SW 1271 (cell line): ENCODE results near the gene CCDC74A.
A peak's percentile ranks its signal among the peaks of the same experiment; 100 is the strongest.
"Not testable (repeated sequence)": the region's sequence is repeated elsewhere in the genome, so short reads cannot be mapped to it uniquely, and the experiment has no call there.

Experiments used
- DNase-seq, 2 experiments: peaks; one replicate each; lab custom pipeline; 2025; lab: John Stamatoyannopoulos, UW

CCDC74A gene

DNA sequence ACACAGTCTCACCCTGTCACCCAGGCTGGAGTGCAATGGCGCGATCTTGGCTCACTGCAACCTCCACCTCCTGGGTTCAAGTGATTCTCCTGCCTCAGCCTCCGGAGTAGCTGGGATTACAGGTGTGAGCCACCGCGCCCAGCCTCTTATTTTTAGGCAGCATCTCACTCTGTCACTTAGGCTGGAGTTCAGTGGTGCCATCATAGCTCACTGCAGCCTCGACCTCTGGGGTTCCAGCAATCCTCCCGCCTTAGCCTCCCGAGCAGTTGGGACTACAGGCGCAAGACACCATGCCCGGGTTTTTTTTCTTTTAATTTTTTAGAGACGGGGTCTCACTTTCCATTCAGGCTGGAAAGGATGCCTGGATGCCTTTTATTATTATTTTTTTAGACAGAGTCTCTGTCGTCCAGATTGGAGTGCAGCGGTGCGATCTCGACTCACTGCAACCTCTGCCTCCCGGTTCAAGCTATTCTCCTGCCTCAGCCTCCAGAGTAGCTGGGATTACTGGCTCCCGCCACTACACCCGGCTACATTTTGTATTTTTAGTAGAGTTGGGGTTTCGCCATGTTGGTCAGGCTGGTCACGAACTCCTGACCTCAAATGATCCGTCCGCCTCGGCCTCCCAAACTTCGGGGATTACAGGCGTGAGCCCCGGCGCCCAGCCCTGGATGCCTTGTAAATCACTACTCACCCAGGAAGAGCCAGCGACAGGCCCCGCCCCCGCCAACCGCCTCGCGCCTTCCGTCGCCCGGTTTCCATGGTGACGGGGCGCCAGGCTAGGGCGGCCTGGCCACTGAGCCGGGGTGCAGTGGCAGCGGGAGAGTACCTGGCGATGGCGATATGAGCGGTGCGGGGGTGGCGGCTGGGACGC lies at the start of gene CCDC74A:
CCDC74A (plus strand) TSS at position 758 of the 871 bp plus-strand sequence; CDS start at position 841, 83 bp downstream.
- DNase-seq = peak; percentile 82 to 88

DNA sequence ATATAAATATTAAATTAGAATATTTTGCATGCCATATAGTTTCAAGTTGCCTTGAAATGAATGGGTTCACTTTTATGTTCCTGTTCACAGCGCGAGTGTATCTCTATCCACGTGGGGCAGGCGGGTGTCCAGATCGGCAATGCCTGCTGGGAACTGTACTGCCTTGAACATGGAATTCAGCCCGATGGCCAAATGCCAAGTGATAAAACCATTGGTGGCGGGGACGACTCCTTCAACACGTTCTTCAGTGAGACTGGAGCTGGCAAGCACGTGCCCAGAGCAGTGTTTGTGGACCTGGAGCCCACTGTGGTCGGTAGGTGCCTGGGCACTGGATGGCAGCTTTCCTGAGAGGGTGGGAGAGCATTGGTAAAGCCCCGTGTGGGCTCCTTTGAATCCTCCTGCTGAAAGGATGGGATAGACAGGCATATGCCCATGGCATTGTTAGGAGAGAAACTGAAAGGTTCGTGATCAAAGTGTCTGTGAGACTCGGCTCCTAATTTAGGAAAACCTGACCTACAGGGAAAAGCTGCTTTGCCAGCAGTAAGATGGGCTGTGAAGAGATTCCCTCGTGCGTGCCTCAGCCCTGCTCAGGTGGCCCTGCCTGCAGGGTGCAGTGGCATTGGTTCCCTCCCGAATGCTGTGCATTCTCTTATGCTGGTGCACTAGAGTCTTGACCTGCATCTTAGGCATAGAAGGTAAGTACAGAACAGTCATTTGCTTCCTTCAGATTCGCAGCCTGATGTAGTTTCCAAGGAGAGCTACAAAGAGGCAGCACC lies 49.4 kb upstream of the CCDC74A start:
- not testable (repeated sequence) for DNase-seq

DNA sequence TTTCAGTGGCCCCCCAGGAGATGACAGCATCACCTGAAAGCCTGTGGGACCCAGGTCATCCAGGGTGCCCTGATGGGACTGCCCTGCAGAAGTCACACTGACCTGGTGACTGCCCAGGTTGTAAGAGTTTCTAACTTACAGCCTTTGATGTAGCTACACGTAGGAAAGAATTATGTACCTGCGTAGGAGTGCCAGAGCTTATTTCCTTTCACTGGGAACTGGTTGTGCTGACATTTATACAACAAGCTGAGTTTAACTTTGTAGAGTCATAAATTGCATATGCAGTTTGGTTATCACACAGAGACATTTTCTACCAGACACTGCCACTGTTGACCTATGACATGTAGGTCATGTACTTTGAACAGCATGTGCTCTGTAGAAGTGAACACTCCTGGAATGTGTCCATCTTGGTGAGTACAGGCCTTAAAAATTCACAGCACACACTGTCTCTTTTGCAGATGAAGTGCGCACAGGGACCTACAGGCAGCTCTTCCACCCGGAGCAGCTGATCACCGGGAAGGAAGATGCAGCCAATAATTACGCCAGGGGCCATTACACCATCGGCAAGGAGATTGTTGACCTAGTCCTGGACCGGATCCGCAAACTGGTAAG lies 48.7 kb upstream of the CCDC74A start:
- DNase-seq = not testable (repeated sequence)

DNA sequence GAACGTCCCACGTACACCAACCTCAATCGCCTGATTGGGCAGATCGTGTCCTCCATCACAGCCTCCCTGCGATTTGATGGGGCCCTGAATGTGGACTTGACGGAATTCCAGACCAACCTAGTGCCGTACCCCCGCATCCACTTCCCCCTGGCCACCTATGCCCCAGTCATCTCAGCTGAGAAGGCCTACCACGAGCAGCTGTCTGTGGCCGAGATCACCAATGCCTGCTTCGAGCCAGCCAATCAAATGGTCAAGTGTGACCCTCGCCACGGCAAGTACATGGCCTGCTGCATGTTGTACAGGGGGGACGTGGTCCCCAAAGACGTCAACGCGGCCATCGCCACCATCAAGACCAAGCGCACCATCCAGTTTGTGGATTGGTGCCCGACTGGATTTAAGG lies 47.3 kb upstream of the CCDC74A start:
- DNase-seq = not testable (repeated sequence)

DNA sequence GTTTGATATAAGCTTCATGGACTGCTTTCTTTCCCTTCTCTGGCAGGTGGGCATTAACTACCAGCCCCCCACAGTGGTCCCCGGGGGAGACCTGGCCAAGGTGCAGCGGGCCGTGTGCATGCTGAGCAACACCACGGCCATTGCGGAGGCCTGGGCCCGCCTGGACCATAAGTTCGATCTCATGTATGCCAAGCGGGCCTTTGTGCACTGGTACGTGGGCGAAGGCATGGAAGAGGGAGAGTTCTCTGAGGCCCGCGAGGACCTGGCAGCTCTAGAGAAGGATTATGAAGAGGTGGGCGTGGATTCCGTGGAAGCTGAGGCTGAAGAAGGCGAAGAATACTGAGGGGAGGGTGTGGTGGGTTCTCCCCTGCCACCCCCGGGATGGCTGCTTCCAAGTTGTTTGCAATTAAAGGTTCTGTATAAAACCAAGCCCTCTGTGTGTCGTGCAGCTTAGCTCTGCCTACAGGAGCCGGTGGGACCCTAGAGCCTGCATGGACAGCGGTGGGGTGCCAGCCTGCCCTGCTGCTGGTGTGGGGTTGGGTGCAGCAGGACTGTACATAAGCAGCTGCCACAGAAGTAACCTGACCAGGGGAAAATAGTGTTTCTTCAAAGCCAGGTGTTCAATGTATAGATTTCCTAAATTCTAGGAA lies 45.1 kb upstream of the CCDC74A start:
- DNase-seq = not testable (repeated sequence)

DNA sequence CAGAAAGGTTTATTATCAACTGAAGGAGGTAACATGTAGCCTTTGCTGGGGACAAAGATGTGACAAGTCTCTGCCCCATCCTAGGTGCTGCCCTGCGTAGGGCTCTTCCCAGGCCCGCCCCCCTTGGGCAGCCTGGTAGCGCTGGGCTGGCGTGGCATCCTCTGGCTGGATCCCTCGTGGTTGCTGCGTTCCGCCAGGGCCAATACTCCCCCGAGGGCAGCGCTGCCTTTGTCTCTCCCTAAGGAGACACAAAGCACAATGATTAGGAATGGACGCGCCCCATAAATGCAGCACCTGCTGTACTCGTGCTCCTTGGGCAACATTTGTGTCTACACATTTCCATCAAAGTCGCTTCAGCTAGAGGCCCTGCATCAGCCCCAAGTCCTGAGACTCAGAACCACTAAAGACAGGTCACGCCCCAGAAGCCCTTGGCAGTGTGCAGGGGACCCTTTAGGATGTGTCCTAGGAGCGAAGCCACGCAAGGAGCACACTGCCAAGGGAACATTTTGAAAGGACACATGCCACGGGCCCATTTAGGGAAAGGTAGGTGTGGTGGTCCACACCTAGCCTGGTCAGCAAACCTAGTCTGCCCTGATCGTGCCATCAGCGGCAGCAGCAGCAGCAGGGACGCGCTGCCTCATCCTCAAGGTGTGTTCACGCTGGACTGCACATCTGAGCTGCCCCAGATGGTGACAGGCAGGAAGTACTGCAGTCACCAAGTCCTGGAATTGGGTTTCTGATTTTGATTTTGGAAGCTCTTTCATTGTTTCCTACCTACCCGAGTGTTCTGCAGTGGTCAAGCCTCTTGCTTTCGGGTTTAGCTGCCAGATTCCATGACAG lies 43.5 kb upstream of the CCDC74A start:
- not testable (repeated sequence) for DNase-seq

DNA sequence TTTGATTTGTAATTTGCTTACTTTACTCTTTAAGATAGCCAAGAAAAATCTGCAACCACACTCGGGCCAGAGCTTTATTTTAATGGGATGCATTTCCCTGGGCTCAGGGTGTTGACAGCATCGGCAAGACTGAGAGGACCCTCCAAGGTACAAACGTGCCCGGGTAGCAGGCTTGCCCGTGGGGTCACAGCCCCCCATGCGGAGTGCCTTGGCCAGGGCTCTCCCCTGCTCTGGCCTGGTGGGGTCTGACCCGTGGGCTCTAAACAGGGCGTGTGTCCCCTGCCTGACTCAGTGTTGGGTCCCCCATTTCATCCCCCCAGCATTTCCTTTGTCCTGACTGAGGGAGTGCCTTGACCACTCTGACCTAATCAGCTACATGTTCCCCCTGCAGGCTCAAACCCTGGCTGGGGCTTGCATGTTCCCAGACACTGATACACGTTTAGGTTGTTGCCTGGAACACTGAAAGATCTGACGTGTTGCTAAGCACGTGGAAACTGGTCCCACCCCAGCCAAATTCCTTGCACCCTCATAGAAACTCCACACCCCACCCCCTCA lies 42.7 kb upstream of the CCDC74A start:
- DNase-seq = not testable (repeated sequence)

DNA sequence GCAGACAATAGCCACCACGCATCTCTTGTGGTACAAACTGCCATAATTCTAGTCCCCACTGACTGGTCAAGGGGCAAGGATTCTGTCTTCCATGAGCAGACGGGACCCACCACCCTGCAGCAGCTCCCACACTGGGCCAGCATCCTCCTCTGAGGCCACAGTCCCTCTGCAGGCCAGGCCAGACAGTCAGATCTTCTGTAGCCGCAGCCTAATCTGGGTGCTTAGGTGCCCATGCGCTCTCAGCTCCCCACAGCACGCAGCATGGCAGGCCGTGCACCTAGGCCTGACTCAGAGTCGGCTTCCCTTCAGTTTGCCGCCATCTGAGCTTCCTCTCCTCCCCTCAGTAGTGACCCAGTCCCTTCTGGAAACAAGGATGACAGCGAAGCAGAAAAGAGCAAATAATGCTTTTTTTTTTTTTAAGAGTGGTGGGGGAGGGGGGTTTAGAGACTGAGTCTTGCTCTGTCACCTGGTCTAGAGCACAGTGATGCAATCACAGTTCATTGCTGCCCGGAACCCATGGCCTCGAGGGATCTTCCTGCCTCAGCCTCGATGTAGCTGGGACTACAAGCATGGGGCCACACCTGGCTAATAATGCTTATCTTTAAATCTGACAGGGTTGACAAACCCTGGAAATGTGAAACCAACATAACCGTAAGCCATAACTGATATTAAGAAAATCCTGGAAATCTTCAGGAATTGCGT lies 41.3 kb upstream of the CCDC74A start:
- not testable (repeated sequence) for DNase-seq

DNA sequence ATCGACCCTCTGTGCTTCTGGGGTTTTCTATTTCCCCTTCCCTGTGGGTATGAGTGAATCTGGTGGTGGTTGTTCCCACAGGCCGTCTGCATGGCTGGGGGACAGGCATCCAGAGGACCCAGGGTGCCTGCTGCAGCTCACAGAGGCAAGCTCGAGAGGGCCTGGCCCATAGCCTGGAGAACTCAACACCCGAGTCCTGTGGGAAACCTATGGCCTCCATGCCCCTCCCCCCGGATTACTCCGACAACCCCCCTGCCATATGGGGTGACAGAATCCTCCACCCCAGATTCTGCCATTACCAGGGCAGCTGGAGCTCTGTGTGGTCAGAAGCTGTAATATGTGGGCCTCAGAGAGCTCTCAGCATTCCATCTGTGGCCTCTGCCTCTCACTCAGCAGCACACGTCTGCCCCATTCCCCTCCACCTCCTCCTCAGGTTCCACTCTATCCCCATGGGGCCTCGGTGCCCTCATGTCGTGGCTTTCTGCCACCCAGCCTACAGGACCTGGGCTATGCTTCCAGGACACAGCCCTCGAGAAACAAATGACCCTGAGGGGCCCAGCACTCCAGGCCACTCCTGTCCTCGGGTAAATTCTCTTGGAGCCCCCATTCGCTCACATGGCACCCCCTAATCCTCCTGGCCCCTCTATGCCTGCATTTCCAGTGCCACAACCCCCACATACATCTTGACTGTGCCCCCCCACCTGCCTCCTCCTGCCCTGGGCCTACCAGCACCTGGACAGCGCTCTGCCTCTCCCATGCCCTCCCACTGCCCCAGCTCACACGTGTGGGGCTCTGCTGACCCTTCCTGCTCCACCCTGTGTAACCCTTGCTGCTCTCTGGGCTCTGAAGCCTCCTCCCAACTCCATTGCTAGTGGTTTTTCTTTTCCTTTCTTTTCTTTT lies 39.1 kb upstream of the CCDC74A start:
- DNase-seq = no peak

DNA sequence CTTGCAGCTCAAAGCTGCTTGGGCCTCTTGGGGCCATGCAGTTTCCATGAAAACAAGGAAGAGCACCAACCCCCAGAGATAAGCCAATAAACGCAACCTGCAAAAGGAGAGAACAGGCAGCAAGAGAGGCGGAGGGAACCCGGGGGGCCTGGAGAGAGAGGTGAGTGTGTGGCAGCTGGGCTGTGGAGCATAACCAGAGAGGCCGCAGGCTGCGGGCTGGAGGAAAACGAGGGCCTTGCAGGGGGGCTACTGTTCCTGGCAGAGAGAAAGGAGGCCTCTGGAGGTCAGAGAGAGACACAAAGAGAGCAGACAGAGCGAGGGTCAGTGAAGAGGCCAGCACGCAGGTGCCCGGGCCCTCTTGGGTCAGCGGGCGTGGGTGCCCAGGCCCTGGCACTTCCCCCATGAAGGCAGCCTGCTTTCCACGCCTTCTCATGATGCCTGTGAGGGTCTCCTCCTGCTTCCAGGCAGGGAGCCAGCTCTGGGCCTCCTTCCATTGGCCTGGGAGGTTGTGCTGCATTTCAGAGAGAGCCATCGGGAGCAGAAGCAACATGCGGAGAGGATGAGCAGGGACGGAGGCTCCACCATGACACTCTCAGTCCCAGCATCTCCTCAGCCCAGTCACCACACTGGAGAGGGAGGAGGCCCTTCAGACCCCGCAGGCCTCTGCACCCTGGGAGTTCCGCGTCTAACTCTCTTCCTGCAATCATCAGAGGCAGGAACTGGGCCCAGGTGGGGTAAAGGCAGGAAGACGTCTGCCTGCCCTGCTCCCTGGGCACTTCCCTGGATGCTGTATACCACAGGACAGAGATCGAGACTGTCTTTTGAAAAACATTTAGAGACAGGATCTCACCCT lies 36.8 kb upstream of the CCDC74A start:
- not testable (repeated sequence) for DNase-seq

DNA sequence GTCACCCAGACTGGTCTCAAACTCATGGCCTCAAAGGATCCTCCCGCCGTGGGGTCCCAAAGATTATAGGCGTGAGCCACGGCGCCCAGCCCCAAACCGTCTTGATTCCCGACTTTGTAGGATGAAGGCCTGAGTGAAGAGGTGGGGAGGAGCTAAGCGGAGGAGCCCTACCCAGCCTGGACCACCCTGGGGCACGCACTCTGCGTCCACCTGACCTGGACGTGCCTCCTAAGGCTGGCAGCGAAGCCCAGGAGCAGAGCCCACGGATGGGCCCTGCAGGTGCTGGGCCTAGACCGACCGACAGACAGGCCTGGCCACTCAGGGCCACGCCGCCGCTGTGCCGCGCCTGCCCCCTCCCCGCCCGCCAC lies 36.2 kb upstream of the CCDC74A start:
- not testable (repeated sequence) for DNase-seq

DNA sequence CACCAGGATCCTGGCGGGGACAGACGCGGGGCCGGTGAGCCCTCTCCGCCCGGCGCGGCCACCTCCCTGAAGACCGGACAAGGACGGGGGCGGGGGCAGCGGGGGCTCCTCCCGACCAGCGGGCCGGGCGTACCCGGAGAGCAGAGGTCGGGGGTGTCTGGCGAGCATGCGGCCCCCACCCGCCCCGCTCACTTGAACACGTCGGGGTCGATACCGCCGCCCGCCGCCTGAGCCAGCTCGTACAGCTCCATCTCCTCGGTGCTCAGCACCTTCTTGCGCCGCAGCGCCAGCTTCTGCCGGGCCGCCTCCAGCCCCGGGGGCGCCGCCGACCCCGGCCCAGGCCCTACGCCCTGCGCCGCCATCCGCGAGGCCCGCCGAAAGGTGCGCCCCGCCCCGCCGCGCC lies 35.7 kb upstream of the CCDC74A start, which contains the start of gene MZT2A:
MZT2A (minus strand) TSS at position 383 of the 403 bp plus-strand sequence; CDS start at position 362, 21 bp downstream.
- DNase-seq = not testable (repeated sequence)

DNA sequence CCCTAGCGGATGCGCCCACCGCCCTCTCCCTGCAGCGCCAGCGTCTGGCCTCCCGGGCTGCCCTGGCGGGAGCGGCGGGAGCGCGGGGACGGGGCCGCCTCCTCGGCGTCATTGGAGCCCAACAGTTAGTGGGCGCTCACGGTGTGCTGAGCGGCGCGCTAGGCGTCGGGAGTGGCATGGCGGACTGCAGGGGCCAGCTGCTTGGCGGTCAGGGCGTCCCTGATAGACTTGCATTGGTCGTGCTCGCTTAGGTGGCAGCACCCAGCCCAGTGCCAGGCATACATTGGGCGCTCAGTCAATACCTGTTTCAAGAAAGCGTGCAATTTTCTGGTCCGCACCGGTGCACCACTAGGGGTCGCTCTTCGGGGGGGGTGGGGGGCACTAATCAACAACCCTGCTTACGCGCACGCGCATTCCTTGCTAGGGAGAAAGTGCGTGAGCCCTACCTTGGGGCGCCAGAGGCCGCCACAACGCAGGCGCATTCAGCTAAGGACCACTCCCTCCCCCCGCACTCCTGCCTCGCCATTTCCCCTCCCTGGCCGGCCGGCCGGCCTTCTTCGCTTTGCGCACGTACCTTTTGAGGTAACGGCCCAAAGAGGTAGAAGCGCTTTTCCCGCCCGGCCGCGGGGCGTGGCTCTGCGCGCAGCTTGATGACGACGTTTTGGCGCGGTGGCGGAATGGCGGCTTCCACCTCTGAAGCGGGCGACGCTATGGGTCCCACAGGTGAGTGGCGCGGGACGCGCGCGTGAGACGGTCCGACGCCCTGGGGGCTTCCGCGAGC lies 35.1 kb upstream of the CCDC74A start:
- DNase-seq = peak; percentile 91 to 93

DNA sequence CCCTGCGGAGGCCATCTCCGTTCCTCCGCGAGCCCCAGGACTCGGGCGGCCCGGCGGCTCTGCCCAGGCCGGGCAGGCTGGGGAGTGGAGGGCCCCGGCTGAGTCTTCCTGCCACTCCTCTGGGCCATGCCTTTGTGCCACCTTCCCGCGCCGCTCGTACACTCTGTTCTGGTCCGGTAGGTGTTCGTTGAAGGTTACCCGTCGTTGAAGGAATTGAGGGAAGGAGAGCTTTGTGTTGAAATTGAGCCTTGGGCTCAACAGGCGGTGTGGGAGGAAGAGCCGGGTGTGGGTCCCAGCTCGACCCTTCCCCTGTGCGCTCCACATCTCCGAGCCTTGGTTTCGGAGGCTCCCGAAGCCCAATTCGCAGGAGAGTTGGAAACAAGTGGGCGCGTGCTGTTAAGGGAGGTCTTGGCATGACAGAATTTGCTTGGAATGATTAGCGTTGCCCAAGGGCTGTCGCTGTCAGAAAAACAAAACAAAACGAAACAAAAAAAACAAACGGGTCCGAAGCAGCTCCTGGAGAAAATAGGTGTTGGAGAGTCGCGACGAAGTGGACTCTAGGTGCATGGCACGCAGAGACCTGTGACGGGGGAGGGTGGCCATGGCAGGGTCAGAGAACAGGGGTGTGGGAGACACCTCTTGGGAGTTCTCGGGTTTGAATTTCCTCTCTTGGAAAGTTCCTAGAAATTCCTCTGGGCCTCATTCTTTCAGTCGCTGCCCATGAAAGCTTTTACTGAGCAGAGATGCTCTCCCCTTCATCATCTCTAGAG lies 34.3 kb upstream of the CCDC74A start:
- DNase-seq = peak in 1 of 2 experiments; percentile 44

DNA sequence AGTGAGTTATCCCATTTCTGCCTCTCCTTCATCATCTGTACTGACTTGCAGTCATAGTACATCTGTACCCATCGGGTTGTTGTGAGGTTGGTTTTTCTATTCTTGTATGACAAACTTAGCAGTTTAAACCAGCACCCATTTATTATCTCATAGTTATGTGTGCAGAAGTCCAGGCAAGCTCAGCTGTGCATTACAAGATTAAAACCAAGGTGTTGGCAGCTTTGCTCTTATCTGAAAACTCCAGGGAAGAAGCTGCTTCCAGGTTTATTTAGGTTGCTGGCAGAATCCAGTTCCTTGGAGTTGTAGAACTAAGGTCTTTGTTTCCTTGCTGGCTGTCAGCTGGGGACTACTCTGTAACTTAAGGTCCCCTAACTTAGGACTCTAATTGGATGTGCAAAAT lies 32.2 kb upstream of the CCDC74A start:
- not testable (repeated sequence) for DNase-seq

DNA sequence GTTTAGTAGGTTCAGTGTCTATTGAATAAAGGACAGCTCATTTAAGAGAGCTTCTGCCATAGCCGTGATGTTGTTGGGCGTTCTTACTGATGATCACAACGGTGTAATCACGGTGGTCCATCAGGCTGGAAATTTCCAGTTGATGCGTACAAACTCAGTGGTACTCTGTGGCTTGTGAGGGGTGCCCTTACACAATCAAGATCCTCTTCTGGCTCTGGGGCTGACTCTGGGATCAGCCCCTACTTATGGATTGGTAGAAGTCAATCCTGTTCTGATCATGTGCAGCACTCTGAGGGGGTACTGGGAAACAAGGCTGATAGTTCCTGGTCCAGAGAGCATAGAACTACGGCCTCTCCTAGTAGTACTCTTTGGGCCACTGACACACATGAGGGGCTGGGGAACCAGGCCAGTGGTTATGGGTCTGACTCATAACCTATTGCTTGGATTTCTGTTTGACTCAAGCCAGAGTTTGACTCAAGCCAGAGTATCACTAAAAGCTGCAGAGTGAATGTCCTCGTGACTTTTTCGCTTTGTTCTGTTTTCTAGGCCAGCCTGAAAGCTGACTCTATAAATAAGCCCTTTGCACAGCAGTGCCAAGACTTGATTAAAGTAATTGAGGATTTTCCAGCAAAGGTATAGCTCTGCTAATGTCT lies 29.2 kb upstream of the CCDC74A start:
- not testable (repeated sequence) for DNase-seq
